ENCODE results near the gene TASL.
"Not testable (repeated sequence)": the region's sequence is repeated elsewhere in the genome, so short reads cannot be mapped to it uniquely, and the experiment has no call there.

DNA sequence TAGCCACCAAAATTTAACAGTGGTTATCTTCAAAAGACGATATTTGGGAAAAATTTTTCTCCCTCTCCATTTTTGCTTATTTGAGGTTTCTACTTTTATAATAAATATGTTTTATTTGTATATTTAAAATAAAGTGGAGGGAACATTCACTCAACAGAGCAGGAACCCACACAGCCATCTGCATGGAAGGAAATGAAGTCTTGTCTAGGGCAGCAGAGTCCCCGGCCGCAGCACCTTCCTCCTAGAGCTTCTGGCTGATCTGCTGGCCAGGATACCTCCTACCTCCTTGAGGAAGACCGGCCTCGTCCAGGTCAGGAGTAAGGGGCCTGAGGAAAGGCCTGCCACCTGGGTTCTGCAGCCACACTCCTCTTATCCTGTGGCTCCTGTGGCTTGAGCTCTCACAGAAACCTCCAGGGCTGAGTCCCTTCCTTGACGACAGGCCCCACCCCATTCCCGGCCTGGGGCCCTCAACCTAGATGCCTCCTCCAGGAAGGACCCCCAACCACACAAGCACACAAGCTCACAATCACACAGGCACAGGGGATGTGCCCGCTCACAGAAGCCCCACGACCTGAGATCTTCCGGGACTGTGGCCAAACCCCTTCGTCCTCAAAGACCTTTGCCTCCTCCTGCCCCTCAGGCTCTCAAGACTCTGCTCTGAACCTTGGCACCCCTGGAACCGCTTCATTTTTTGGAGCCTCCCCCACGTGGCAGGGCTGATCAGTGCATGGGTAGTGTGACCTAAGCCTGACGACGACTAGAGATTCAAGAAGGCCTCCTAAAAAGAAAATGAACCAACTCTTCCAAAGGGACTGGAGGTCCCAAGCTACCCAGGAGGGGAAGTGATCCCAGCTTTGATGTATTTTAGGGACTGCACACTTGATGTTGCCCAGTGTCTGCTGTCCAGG lies 23.0 kb upstream of the TASL start:
- not testable (repeated sequence) for TF ChIP-seq EZH2 (IDR thresholded peaks at IDR 0.05; ENCODE audit: low read depth, low read length, severe bottlenecking); CEBPB (IDR thresholded peaks at IDR 0.05; ENCODE audit: low read depth, low read length); RFX5 (IDR thresholded peaks at IDR 0.05; ENCODE audit: borderline replicate concordance, low read depth, low read length); ZNF274 (IDR thresholded peaks at IDR 0.05; ENCODE audit: borderline replicate concordance, extremely low read depth, low read length); TAF1 (IDR thresholded peaks at IDR 0.05; ENCODE audit: low read depth, low read length)
- TF ChIP-seq, protein P1, sequence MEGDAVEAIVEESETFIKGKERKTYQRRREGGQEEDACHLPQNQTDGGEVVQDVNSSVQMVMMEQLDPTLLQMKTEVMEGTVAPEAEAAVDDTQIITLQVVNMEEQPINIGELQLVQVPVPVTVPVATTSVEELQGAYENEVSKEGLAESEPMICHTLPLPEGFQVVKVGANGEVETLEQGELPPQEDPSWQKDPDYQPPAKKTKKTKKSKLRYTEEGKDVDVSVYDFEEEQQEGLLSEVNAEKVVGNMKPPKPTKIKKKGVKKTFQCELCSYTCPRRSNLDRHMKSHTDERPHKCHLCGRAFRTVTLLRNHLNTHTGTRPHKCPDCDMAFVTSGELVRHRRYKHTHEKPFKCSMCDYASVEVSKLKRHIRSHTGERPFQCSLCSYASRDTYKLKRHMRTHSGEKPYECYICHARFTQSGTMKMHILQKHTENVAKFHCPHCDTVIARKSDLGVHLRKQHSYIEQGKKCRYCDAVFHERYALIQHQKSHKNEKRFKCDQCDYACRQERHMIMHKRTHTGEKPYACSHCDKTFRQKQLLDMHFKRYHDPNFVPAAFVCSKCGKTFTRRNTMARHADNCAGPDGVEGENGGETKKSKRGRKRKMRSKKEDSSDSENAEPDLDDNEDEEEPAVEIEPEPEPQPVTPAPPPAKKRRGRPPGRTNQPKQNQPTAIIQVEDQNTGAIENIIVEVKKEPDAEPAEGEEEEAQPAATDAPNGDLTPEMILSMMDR (IDR thresholded peaks at IDR 0.05; ENCODE audit: control extremely low read depth in 1 of 3, insufficient read depth in 1 of 3, low read depth in 1 of 3, low read length in 3 of 3) = not testable (repeated sequence)
